SKM-1 treated with dmso at 0.1 percent for 144 hours (cell line): ENCODE data around the gene AMIGO2.

ENCODE experiments used
- DNase-seq: peaks from one replicate; lab custom pipeline; 2025; ENCODE audit not compliant: unreplicated experiment; lab: John Stamatoyannopoulos, UW

Gene AMIGO2

DNA sequence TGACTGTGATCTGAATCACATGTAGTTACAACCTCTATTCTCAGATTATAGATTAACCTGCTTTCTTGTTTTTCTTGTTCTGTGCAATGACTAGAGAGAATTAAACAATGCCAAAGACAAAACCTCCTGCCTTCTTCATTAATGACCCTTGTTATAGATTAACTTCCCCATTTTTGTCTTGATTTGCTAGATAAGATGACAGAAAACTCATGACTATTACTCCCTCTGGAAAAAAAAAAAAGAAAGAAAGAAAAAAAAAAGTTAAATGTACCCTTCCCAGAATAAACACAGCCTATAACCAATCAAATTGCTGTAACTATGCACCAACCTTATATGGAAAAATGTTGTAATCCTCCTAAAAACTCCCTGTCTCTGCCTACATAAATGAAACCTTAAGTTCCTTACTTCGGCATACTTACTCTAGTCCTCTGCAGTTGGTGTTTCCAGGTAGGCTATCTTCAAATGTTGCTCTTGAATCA is 41.5 kb downstream of the AMIGO2 start:
- no peak for DNase-seq

DNA sequence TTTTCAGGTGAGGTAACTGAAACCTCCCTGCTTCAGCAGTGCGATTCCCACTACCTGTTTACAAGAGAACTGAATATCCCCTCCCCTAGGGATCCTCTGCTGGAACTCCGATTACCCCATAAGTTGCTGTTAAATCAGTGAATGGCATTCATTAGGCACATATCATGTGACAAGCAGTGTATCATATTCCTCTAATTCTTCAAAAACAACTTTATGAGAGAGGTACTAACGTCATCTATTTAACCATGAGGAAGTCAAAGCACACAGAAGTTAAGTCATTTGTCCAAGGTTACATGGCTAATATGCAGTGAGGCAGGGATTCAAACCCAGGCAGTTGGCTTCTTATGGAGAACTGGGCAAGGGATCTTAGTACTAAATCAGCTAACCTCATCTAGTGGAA is 44.3 kb downstream of the AMIGO2 start:
- no peak for DNase-seq

DNA sequence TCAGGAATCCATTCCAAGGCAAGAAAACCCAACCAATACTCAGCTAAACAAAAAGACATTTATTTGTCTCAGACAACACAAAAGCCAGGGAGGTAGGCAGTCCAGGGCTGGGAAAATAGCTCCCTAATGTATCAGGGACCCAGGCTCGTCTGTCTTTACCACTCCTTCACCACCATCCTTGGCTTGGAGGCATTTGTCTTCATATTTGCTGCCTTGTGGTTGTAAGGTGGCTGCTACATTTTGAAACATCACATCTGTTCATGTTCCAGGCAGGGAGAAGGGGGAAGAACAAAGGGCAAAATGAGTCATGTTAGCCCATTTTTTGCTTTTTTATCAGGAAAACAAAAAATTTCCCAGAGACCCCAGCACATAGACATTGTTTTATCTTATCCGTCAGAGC is 45.1 kb downstream of the AMIGO2 start:
- DNase-seq = no peak

DNA sequence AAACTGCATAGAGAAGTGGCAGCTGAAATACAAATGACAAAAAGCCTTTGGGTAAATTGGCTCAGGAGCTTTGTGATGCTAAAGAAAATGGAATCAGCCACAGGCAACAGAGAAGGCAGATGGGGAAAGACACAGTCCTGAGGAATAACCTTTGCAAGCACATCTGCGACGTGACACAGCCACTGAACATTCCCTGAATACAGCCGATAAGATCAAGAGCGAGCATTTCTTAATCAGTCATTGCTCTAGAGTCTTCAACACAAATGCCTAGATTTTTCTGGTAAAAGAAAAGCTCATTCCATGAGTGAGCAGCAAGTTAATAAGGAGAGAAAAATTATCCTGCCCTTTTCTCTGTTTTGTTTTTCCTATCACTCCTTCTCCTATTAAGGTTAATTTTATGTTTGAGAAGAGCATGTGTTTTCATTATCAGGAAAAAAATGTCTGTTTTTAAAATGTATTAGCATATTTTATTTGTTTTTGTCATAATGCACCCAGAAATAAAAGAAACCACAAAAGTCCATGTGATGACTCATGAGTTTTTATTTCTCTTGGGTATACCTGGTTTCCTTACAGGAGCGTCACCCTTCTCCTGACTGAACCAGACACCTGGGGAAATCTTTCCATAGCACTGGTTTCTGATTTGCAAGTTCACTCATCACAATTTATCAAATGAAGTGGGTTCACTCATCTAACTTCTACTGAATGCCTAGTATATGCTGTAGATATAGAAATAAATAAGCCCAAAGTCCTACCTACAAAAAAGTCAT is 45.8 kb downstream of the AMIGO2 start:
- DNase-seq = no peak

DNA sequence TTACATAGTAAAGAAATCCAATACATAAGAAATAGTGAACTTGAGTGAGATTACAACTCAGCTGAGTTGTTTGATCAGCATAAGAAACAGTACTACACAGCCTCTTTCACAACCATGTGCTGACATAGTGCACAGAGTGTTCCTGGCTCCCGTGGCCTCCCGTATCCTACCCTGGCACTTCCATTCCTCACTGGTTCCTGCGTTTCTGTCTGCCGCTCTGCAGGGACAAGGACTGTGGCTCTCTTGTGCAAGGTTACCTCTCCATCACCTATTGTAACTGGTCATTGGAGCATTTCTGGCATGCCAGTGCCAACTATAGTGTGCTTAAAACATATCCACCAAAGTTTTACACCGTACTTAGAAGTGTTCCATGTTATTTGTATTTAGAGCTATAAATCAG is 46.7 kb downstream of the AMIGO2 start:
- no peak for DNase-seq

DNA sequence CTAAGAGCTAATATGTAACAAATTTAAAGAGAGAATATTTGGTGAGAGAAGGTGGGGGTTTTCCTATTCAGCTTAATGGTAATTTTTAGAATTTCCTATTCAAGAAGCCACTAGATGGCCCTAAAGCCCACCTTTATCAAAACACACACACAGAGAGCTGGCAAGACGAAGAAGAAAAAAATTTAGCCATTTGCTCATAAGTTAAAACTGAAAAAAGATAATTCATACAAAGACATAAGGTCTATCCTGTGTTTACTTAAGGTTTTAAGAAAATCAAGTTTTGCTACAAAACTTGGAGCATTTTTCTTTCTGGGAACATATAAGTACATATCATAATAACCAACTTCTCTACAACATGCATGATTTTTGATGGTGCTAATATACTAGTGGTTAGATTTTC is 47.1 kb downstream of the AMIGO2 start:
- no peak for DNase-seq

DNA sequence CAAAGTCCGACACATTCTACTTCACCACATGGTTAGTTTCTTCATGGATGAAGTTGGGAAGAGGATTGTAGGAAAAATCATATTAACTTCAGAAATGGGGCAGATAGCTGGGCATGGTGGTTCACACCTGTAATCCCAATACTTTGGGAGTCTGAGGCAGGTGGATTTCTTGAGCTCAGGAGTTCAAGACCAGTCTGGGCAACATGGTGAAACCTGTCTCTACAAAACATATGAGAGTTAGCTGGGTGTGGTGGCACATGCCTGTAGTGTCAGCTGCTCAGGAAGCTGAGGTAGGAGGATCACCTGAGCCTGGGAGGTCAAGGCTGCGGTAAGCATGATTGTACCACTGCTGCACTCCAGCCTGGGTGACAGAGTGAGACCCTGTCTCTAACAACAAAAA is 49.9 kb downstream of the AMIGO2 start:
- DNase-seq = no peak

DNA sequence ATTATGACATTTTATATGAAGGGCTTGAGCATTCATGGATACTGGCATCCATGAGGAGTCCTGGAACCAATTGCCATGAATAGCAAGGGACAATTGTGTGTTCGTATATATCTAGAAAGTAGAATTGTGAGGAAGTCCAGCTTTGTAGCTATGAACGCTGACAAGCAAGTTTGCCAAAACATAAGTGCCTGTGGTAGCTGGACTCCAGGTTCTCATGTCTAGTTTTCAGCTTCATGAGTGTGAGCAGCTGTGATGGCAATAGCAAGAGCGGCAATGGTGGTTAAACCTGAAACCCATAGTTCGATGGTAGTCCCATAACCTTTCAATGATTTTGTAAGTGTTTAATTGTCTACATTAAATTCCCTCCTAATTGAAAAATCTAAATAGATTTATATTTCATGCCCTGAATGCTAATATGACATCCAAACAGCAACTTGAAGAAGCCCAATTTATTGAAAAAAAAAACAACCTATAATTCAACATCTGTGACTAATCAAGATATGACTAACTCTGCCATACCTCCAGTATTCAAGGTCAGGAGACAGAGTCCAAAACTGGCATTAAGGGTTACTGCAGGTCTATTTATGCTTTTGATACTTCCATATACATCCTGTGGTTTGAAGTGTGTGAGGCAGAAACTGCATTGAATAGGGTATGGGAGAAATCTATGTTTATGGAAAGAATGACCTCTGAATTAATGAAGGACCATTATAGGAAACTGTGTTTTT is 50.6 kb downstream of the AMIGO2 start:
- DNase-seq = no peak

DNA sequence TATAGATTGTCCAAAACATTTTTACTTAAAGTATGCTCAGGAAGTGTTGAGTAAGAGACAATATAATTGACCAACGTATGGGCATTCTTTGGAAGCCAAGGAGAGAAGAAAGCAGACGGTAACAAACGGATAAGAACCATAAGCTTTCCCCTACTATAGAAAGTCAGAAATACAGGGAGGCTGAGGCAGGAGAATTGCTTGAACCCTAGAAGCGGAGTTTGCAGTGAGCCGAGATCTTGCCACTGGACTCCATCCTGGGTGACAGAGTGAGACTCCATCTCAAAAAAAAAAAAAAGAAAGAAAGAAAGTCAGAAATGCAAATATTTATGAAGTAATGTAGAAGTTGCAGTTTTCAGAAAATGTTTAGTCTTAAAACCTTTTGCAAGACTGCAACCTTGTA is 51.6 kb downstream of the AMIGO2 start:
- no peak for DNase-seq
